GM18868 (cell line): Measurements from ENCODE around the gene KCNK4.
"Not testable (repeated sequence)": the region's sequence is repeated elsewhere in the genome, so short reads cannot be mapped to it uniquely, and the experiment has no call there.

Source experiments
- ATAC-seq: cut with Tn5 transposase; IDR thresholded peaks from one replicate; pipeline ENCODE4 v1.9.1; 2021; ENCODE audit warnings: mild to moderate bottlenecking, moderate library complexity; ENCODE audit not compliant: unreplicated experiment

The KCNK4 gene

GRCh38 chr11:64291262-64291751 lies at the start of gene KCNK4:
KCNK4 (plus strand) TSS chr11:64291302; CDS start chr11:64293019, 1,717 bp downstream.
- ATAC-seq, result no peak

- peak; percentile 1 for ATAC-seq
Measured at GRCh38 chr11:64241491-64242374, 49.4 kb upstream of the KCNK4 start.

- ATAC-seq, result no peak
Measured at GRCh38 chr11:64243236-64243854, 47.8 kb upstream of the KCNK4 start.

- ATAC-seq, result no peak
Measured at GRCh38 chr11:64244107-64244506, 47.0 kb upstream of the KCNK4 start.

- ATAC-seq, result no peak
Measured at GRCh38 chr11:64244966-64245365, 46.1 kb upstream of the KCNK4 start.

- ATAC-seq, result no peak
Measured at GRCh38 chr11:64245401-64245796, 45.7 kb upstream of the KCNK4 start.

- no peak for ATAC-seq
Measured at GRCh38 chr11:64245797-64246620, 45.1 kb upstream of the KCNK4 start.

- not testable (repeated sequence) for ATAC-seq
Measured at GRCh38 chr11:64246621-64246870, 44.6 kb upstream of the KCNK4 start.

- no peak for ATAC-seq
Measured at GRCh38 chr11:64246871-64247728, 44.0 kb upstream of the KCNK4 start, which contains the start of gene PPP1R14B. PPP1R14B (minus strand) TSS chr11:64246943; CDS start chr11:64246673, 270 bp downstream.

- ATAC-seq, result no peak
Measured at GRCh38 chr11:64247729-64248531, 43.2 kb upstream of the KCNK4 start.

GRCh38 chr11:64248578-64248977 lies 42.5 kb upstream of the KCNK4 start:
- ATAC-seq, result no peak

- no peak for ATAC-seq
Measured at GRCh38 chr11:64249038-64249437, 42.1 kb upstream of the KCNK4 start.

GRCh38 chr11:64249563-64250414 lies 41.3 kb upstream of the KCNK4 start:
- no peak for ATAC-seq

- no peak for ATAC-seq
Measured at GRCh38 chr11:64250415-64251015, 40.6 kb upstream of the KCNK4 start.

- ATAC-seq, result peak; percentile 52
Measured at GRCh38 chr11:64251016-64251752, 39.9 kb upstream of the KCNK4 start, which contains the start of gene PLCB3. PLCB3 (plus strand) TSS chr11:64251530; CDS start chr11:64251650, 120 bp downstream.

GRCh38 chr11:64251753-64252002 lies 39.4 kb upstream of the KCNK4 start:
- ATAC-seq, result no peak

- ATAC-seq, result no peak
Measured at GRCh38 chr11:64252003-64252872, 38.9 kb upstream of the KCNK4 start.
